ENCODE results near the gene FARP2.

The FARP2 gene, protein sequence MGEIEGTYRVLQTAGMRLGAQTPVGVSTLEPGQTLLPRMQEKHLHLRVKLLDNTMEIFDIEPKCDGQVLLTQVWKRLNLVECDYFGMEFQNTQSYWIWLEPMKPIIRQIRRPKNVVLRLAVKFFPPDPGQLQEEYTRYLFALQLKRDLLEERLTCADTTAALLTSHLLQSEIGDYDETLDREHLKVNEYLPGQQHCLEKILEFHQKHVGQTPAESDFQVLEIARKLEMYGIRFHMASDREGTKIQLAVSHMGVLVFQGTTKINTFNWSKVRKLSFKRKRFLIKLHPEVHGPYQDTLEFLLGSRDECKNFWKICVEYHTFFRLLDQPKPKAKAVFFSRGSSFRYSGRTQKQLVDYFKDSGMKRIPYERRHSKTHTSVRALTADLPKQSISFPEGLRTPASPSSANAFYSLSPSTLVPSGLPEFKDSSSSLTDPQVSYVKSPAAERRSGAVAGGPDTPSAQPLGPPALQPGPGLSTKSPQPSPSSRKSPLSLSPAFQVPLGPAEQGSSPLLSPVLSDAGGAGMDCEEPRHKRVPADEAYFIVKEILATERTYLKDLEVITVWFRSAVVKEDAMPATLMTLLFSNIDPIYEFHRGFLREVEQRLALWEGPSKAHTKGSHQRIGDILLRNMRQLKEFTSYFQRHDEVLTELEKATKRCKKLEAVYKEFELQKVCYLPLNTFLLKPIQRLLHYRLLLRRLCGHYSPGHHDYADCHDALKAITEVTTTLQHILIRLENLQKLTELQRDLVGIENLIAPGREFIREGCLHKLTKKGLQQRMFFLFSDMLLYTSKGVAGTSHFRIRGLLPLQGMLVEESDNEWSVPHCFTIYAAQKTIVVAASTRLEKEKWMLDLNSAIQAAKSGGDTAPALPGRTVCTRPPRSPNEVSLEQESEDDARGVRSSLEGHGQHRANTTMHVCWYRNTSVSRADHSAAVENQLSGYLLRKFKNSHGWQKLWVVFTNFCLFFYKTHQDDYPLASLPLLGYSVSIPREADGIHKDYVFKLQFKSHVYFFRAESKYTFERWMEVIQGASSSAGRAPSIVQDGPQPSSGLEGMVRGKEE

DNA sequence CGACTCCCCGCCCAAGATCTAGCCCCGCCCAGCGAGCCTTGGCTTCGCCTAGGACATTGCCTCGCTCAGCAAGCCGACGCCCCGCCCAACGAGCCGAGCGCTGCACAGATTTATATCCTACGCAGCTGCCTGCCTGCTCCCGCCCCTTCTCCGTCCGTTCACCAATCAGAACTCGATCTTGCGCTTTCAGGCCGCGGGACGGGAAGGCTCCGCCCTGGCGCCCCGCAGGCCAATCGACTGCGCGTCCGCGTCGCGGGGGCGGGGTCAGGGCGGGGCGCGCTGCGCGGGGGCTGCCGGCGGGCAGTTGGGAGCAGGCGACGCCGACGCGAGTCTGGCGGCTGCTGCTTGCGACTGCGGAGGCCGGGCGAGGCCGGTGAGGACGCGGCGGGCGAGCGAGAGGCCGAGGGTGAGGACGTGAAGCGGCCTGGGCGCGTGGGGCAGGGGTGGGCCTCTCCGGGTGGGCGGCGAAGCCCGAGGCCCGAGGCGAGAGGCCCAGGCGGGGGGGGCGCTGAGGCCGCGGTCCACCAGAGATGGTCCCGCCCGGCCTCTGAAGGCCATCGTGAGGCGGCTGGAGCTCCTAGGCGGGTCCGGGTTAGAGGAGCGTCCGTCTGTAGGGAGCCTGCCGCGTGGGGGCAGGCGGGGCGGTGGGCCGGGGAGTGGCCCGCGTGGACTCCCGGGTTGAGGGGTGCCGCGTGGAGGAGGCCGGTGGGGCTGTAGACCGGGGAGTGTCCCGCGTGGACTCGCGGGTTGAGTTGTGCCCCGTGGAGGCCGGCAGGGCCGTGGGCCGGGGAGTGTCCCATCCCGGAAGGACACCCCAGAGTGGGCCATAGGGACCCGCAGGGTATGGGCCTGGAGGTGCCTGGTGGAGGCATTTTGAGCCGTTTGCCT, at the start of gene FARP2:
FARP2 (plus strand) TSS at position 303 of the 888 bp plus-strand sequence. CDS start 16,823 bp downstream, outside the sequence.
- Mint-ChIP-seq H3K27ac (peak within 1 kb of the TSS; percentile 86), H3K4me3 (peak within 1 kb of the TSS; percentile 86), H3K36me3 (no peaks in the 10 kb centered on the region), H3K9me3 (no peaks in the 10 kb centered on the region), H3K4me1 (peaks cover 24% of the 10 kb centered on the region), H3K27me3 (no peaks in the 10 kb centered on the region)

DNA sequence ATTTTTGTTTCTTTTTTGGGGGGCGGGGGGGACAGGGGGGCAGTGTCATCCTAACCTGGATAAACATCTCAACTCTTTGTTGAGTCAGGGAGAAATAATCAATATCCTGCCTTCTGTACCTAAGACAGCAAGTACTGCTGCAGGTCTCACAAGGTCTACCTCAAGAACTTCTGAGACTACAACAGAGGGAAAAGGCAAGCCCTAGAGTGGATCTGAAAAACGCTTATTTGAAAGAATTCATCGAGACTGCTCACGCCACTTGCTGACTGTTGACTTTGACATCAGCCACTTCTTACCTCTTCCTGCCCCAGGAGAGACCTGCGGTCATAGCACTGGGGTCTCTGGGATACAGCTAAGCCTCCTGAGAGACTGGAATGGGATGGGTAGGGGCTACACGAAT, 49.0 kb upstream of the FARP2 start:
- peaks cover 77% of the 10 kb centered on the region for H3K4me1 Mint-ChIP-seq
- no peaks in the 10 kb centered on the region for H3K9me3 Mint-ChIP-seq
- H3K4me3 Mint-ChIP-seq: no peak overlapping the region
- H3K27ac Mint-ChIP-seq: no peak overlapping the region
- peaks cover 3% of the 10 kb centered on the region for H3K36me3 Mint-ChIP-seq
- H3K27me3 Mint-ChIP-seq: no peaks in the 10 kb centered on the region

DNA sequence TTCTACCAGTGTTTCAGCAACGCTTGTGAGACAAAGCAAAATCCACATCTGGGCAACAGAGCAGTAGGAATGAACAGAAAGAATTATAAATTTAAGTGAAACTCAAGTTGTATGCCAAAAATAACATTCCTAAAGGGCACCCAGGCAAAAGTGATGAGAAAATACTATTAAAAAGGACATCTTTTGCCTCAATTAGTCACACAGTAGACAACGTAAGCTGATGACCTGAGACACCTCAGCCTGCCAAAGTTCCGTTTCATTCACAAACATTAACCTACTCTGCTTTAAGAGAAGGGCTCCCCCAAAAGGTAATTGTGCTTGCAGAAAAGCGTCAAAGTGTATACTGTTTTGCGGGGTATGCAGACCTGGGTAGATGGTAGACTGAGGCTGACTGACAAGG, 47.8 kb upstream of the FARP2 start:
- Mint-ChIP-seq H3K36me3 (peaks cover 3% of the 10 kb centered on the region), H3K27me3 (no peaks in the 10 kb centered on the region), H3K4me1 (peaks cover 79% of the 10 kb centered on the region), H3K9me3 (no peaks in the 10 kb centered on the region), H3K4me3 (no peak overlapping the region), H3K27ac (no peak overlapping the region)

DNA sequence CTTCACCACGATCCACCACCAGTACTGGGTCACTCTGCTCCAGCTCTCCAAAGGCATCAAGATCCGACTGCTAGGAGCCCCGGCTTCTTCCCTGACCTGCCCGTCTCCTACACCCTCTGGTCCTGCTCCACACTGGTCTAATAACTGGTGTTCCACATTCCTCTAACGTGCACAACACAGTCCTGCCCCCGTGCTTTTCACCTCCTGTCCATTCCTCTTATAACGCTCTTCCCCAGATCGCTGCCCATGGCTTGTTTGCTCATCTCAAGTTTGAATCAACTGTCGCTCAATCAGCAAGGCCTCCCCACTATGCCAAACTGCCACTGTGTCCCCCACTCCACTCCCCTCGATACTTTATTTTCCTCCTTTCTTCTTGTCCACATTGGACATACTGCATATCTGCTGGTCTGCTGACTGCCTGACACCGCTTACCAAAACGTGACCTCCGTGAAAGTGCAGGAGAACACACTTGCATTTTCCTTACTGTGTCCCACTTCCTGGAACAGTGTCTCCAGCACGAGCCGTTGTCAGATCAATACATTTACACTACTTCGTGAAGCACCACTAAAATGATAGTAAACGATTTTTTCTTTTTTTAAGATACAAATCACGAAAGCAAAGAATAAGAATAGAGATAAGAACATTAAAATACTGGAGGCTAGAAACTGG, 47.1 kb upstream of the FARP2 start:
- Mint-ChIP-seq H3K27ac (peak overlapping the region; percentile 43), H3K4me1 (peaks cover 77% of the 10 kb centered on the region), H3K27me3 (no peaks in the 10 kb centered on the region), H3K36me3 (peaks cover 3% of the 10 kb centered on the region), H3K9me3 (no peaks in the 10 kb centered on the region), H3K4me3 (peak overlapping the region; percentile 31)

DNA sequence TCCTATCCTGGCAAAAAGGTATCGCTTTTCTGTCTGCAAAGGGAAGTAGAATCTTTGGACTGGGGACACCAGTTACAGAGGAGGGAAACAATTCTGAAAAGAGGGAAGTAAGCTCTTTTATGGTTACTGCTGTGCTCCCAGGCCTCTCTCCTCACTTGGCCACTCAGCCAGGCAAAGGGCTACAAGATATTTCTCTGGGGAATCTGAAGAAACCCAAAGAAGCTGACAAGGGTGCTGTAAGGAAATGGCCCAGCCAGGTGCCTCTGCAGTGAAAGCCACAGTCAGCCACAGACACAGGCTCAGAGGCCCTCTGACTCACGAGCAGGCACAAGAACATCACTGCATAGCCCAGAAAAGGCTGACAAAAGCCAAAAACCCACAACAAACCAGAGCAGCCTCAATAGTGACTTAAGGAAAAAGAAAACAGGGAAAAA, 46.4 kb upstream of the FARP2 start:
- H3K9me3 Mint-ChIP-seq: no peaks in the 10 kb centered on the region
- H3K36me3 Mint-ChIP-seq: peaks cover 3% of the 10 kb centered on the region
- H3K27me3 Mint-ChIP-seq: no peaks in the 10 kb centered on the region
- peaks cover 76% of the 10 kb centered on the region for H3K4me1 Mint-ChIP-seq
- peak overlapping the region; percentile 81 for H3K4me3 Mint-ChIP-seq
- peak overlapping the region; percentile 92 for H3K27ac Mint-ChIP-seq

DNA sequence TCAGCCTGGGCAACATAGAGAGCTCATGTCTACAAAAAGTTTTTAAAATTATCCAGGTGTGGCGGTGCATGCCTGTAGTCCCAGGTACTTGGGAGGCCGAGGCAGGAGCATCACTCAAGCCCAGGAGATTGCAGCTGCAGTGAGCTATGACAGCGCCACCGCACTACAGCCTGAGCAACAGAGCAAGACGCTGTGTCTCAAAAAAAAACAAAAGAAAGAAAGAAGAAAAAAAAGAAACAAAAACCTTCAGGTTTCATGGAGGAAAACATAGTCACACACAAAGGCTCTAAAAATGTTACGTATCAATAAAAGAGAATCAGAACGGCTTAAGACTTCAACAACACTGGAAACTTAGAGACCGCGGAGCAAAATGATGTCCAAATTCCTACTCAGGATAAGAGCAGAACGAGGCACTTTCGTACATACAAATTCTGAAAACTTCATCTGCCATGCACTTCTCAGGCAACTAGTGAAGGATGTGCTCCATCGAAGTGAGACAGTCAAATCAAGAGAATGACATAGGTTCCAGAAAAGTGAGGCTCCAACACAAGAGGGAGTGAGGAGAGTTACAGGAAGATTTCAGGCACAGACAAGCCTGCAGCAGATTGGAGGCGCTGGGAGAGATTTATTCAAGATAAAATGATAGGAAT, 45.0 kb upstream of the FARP2 start:
- H3K4me3 Mint-ChIP-seq: peak overlapping the region; percentile 39
- peaks cover 3% of the 10 kb centered on the region for H3K36me3 Mint-ChIP-seq
- H3K9me3 Mint-ChIP-seq: no peaks in the 10 kb centered on the region
- peaks cover 66% of the 10 kb centered on the region for H3K4me1 Mint-ChIP-seq
- peak overlapping the region; percentile 85 for H3K27ac Mint-ChIP-seq
- H3K27me3 Mint-ChIP-seq: no peaks in the 10 kb centered on the region

DNA sequence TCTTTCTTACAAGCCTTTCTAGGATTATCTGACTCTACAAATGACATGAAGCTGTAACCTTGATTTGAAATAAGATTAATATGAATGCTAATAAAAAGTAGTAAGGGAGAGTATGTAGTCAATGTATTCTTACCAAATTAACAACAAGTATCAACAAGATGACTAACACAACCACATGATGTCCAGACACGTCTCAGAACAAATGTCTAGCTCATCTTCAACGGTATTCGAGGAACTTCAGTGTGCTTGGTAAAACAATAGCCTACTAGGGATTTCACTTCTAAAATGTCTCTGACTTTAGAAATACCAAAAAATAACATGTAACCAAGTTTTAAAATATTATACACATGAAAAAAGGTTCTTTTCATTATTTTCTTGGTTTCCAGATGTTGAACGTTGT, 44.0 kb upstream of the FARP2 start:
- H3K9me3 Mint-ChIP-seq: no peaks in the 10 kb centered on the region
- H3K4me3 Mint-ChIP-seq: no peak overlapping the region
- peaks cover 3% of the 10 kb centered on the region for H3K36me3 Mint-ChIP-seq
- no peak overlapping the region for H3K27ac Mint-ChIP-seq
- no peaks in the 10 kb centered on the region for H3K27me3 Mint-ChIP-seq
- H3K4me1 Mint-ChIP-seq: peaks cover 67% of the 10 kb centered on the region

DNA sequence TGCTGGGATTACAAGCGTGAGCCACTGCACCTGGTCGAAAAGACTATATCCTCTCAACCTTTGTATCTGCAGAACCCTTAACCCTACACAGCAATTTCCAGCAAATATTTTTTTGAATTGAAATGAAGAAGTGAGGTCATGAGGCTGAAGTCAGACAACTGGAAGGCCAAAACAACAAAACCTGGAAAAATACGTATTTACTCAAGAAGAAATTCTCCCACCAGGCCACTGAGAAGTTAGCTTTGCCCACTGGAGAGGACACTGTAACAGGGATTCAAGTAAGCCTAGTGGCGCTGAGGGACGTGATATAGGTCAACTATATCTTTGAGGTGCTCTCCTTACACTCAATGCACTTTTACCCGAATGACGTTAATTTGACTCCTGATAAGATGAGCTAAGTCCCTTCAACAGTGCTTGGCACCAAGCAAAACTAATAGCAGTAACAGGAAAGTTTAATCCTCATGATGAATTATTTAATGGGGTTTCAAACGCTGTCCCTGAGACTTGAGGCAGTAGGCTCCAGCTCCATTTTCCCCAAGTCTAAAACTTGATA, 42.5 kb upstream of the FARP2 start:
- peaks cover 8% of the 10 kb centered on the region for H3K36me3 Mint-ChIP-seq
- H3K9me3 Mint-ChIP-seq: no peaks in the 10 kb centered on the region
- peak overlapping the region; percentile 100 for H3K4me3 Mint-ChIP-seq
- H3K4me1 Mint-ChIP-seq: peaks cover 74% of the 10 kb centered on the region
- H3K27ac Mint-ChIP-seq: peak overlapping the region; percentile 93
- no peaks in the 10 kb centered on the region for H3K27me3 Mint-ChIP-seq

DNA sequence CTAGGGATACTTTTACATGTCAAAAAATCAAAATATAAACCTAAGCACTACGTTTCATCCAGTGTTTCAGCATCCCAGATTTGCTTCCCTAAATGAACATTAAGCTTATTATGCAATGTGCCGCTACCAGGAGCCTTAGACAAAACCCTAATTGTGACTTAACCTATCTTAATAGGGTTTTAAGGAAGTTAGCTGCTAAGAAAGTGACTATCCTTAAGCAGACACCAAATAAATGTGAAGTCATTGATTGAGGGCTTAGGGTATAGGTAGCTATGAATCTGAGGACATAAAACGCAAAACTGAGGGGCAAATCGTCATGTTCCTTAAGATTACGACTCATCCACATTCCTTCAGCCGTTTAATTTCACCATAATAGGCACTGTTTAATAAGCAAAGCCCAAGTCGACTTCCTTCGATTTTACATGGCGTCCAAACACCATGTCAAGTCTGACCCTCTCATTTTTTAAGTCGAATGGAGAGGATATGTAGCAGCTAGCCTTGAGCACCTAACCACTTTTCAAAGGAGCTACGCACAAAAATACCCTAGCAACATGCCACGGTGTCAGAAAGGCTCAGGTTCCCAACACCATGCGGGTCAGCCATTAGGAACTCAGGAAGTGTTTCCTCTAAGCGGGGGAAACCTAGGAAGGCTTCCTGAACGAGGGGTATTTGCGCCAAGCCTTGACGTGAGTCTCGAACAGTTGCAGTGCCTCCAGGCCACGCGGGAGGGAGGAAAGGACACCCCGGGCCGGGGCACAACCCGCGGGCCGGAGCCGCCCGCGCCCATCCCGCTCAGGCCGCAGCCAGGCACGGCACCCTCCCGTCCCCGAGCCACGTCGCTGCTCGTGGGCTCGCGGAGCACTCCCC, 41.6 kb upstream of the FARP2 start:
- Mint-ChIP-seq H3K27ac (peak overlapping the region; percentile 93), H3K4me1 (peaks cover 73% of the 10 kb centered on the region), H3K4me3 (peak overlapping the region; percentile 100)

DNA sequence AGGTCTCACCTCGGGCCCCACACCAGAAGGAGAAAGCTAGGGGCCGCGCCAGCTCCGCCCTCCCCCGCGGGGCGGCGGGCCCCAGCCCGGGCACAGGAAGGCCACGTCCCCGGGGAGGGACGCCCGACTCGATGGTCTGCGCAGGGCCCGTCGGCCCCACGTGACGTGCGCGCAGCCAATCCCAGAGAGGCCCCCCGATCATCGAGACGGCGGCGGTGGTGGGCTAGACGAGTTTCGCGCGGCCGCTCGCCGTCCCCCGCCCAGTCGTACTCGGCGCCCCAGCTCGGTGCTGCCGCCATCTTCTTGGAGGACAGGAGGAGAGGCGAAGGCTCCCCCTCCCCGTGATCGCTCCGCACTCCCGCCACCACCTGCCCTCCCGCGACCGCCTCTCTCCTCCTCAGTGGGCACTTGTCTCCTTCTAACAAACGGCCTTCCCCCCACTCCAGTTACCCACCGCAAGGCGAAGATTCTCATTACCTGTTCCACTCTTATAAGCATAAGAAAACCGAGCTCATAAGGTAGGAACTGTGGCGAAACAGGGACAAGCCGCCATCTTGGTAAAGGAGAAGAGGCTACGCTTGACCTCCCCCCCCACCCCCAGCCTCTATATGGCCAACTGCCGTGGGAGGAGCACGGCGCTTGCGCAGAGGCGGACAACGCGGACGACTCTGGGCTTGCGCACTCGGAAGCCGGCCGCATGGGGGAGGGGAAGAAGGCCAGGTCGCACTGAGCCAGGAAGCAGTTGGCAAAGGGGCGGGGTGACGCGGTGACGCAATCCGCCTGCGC, 40.8 kb upstream of the FARP2 start, which contains the start of gene HDLBP:
HDLBP (minus strand) TSS at position 580 of the 786 bp plus-strand sequence. CDS start 48,803 bp downstream, outside the sequence.
- Mint-ChIP-seq H3K36me3 (peaks cover 8% of the 10 kb centered on the region), H3K9me3 (no peaks in the 10 kb centered on the region), H3K4me1 (peaks cover 72% of the 10 kb centered on the region), H3K27me3 (no peaks in the 10 kb centered on the region), H3K4me3 (peak within 1 kb of the TSS; percentile 100), H3K27ac (peak within 1 kb of the TSS; percentile 100)

More for the DNA sequence above, 41.6 kb upstream of the FARP2 start:
- H3K9me3 Mint-ChIP-seq: no peaks in the 10 kb centered on the region
- H3K36me3 Mint-ChIP-seq: peaks cover 8% of the 10 kb centered on the region
- no peaks in the 10 kb centered on the region for H3K27me3 Mint-ChIP-seq

DNA sequence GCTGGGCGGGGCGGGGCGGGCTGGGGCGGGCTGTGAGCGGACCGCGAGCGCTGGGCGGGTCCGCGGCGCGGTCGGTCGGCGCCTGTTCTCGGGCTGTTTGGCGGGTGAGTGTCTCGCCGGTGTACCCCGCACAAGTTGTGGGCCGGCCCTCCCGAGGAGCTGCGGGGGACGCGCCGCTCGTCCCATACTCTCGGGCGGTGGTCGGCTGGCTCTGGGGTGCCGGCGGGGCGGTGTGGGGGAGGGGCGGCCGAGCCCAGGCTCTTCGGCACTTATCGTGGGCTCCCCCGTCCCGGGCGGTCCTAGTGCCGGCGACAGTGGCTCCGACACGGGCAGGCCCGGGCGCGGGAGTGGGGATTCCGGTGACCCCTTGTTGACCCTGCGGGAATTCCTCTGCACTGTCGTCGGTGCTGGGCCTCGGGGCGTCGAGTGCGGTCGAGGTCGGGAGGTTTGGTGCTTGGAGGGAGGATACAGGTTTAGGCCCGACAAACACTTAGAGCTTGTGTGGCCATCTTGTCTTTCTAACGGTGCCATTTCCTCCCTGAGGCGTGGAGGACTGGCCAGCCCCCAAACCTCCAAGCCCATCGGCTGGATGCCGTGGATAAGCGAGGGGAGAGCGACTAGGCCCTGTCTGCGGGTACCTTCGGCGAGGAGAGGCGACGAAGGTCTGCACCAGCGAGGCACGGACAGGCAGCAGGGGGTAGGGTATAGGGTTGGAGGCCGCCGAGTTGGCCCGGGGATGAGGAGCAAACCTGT, 40.0 kb upstream of the FARP2 start, which contains the start of gene SEPTIN2:
SEPTIN2 (plus strand) TSS at position 47 of the 753 bp plus-strand sequence. CDS start 8,308 bp downstream, outside the sequence.
- peak within 1 kb of the TSS; percentile 100 for H3K27ac Mint-ChIP-seq
- no peaks in the 10 kb centered on the region for H3K27me3 Mint-ChIP-seq
- peaks cover 10% of the 10 kb centered on the region for H3K36me3 Mint-ChIP-seq
- H3K9me3 Mint-ChIP-seq: no peaks in the 10 kb centered on the region
- H3K4me3 Mint-ChIP-seq: peak within 1 kb of the TSS; percentile 100
- H3K4me1 Mint-ChIP-seq: peaks cover 72% of the 10 kb centered on the region

DNA sequence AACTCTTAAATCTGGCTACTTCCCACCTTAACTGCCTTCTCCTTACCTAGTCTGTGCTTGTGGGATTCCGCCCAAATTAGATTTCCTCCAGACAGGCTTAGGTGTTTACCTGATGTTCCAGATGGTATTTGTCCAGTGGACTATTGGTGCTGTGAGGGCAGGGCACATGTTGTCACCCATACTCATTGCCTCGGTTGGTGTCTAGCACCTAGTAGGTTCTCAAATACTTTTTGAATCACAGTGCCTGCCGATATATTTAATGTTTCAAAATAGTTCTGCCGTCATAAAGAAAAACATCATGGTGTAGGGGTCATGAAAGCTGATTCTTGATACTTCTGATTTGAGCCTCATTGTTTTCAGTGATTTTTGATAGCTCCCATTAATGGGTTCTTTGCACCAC, 39.3 kb upstream of the FARP2 start:
- peak overlapping the region; percentile 64 for H3K27ac Mint-ChIP-seq

More for the DNA sequence above, 39.3 kb upstream of the FARP2 start:
- peaks cover 13% of the 10 kb centered on the region for H3K36me3 Mint-ChIP-seq
- no peaks in the 10 kb centered on the region for H3K27me3 Mint-ChIP-seq
- peak overlapping the region; percentile 100 for H3K4me3 Mint-ChIP-seq
- peaks cover 72% of the 10 kb centered on the region for H3K4me1 Mint-ChIP-seq
- no peaks in the 10 kb centered on the region for H3K9me3 Mint-ChIP-seq
